Osteocyte (in vitro differentiated cells): ENCODE measurements around the gene ZNF532. TPM values are rescaled to one million over a fixed set of nuclear protein-coding genes. Genes with fewer than 3 reads are reported as not detected.

Experiments
- DNase-seq: peaks from one replicate; pipeline ENCODE4 v3.0.0; 2021; ENCODE audit warnings: mixed read lengths; ENCODE audit not compliant: unreplicated experiment; ENCODE audit errors: extremely low spot score
- H3K27ac Mint-ChIP-seq: one replicate; pipeline ENCODE4 v1.8.0; 2021; ENCODE audit warnings: mild to moderate bottlenecking, mixed read lengths; ENCODE audit not compliant: unreplicated experiment
- H3K27me3 Mint-ChIP-seq: one replicate; pipeline ENCODE4 v1.8.0; 2021; ENCODE audit warnings: mixed read lengths; ENCODE audit not compliant: unreplicated experiment
- H3K36me3 Mint-ChIP-seq: one replicate; pipeline ENCODE4 v1.8.0; 2021; ENCODE audit warnings: mixed read lengths; ENCODE audit not compliant: unreplicated experiment
- H3K4me1 Mint-ChIP-seq: one replicate; pipeline ENCODE4 v1.8.0; 2021; ENCODE audit warnings: mixed read lengths; ENCODE audit not compliant: unreplicated experiment
- H3K4me3 Mint-ChIP-seq: one replicate; pipeline ENCODE4 v1.8.0; 2021; ENCODE audit warnings: mild to moderate bottlenecking, moderate library complexity, mixed read lengths; ENCODE audit not compliant: unreplicated experiment
- H3K9me3 Mint-ChIP-seq: one replicate; pipeline ENCODE4 v1.8.0; 2021; ENCODE audit warnings: mixed read lengths; ENCODE audit not compliant: unreplicated experiment
- total RNA-seq: library from RNA; stranded (reverse); gene quantifications from 2 replicates; pipeline ENCODE4 v1.2.1, GENCODE V29; 2021
- TF ChIP-seq, protein P1 (sequence below): fragments of 200-600 bp; sonication (generic); IDR thresholded peaks from 2 replicates; pipeline ENCODE4 v1.5.0; 2021; ENCODE audit warnings: antibody characterized with exemption, mild to moderate bottlenecking, moderate library complexity

The ZNF532 gene
- total RNA-seq, 1 donor from 2014 or later: 92.7 TPM

DNA sequence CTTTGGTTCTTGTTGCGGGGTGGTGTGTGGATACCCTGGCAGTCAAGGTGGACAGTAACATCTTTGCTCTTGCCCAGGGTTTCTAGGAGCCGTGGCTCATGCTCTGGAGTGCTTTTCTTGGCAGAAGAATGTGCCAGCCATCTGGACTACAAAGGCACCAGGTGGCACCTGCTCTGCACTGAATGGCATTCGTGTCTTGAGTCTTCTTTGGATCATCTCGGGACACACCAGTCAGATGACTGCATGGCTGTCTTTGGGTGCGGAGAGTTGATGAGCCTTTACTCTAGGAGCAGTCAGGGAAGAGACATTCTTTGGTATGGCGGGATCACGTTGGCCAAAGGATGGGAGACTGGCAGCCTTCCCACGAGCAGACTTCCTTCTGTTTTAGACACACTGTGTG lies 170.9 kb downstream of the ZNF532 start:
- H3K4me3 Mint-ChIP-seq: no peak overlapping the region
- no peaks in the 10 kb centered on the region for H3K36me3 Mint-ChIP-seq
- TF ChIP-seq, protein P1, sequence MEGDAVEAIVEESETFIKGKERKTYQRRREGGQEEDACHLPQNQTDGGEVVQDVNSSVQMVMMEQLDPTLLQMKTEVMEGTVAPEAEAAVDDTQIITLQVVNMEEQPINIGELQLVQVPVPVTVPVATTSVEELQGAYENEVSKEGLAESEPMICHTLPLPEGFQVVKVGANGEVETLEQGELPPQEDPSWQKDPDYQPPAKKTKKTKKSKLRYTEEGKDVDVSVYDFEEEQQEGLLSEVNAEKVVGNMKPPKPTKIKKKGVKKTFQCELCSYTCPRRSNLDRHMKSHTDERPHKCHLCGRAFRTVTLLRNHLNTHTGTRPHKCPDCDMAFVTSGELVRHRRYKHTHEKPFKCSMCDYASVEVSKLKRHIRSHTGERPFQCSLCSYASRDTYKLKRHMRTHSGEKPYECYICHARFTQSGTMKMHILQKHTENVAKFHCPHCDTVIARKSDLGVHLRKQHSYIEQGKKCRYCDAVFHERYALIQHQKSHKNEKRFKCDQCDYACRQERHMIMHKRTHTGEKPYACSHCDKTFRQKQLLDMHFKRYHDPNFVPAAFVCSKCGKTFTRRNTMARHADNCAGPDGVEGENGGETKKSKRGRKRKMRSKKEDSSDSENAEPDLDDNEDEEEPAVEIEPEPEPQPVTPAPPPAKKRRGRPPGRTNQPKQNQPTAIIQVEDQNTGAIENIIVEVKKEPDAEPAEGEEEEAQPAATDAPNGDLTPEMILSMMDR: no peak
- H3K27me3 Mint-ChIP-seq: no peaks in the 10 kb centered on the region
- no peaks in the 10 kb centered on the region for H3K4me1 Mint-ChIP-seq
- no peak overlapping the region for H3K27ac Mint-ChIP-seq
- no peaks in the 10 kb centered on the region for H3K9me3 Mint-ChIP-seq
- peak; percentile 53 for DNase-seq

Other genes with a start within 250 kb of the ZNF532 start
- gene ALPK2, start 235.8 kb upstream of the ZNF532 start, total RNA-seq: 54.9 and 61.2 TPM in 2 replicates
- gene MALT1, start 193.4 kb upstream of the ZNF532 start, total RNA-seq: 28.1 and 28.8 TPM in 2 replicates